ENCODE measurements around the gene APOL3. TPM values are rescaled to one million over a fixed set of nuclear protein-coding genes. Genes with fewer than 3 reads are reported as not detected.

APOL3 gene
- total RNA-seq, 1 donor from 2014 or later = not detected

DNA sequence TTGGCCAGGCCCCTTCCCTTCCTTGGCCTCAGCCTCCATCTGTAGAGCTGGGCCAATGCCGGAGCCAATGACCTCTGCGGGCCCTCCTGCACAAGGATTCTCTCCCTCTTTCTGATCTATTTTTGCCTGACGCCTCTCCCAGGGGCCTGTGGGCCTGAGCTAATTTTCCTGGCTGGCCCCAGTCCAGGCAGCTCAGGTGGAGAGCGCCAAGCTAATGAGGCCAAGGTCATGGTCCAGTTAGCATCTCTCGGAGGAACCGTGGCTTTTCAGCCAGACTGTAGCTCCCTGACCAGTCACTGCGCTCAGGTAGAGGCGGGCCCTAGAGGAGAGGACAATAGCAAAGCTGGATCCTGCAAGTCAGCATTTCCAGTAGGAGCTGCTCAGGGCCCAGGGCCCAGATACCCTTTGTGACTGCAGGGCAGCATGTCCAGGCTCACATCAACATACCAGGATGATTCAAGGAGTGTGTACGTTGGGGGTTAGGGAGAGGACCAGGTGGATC, 43.5 kb downstream of the APOL3 start:
- TF ChIP-seq, protein P1, sequence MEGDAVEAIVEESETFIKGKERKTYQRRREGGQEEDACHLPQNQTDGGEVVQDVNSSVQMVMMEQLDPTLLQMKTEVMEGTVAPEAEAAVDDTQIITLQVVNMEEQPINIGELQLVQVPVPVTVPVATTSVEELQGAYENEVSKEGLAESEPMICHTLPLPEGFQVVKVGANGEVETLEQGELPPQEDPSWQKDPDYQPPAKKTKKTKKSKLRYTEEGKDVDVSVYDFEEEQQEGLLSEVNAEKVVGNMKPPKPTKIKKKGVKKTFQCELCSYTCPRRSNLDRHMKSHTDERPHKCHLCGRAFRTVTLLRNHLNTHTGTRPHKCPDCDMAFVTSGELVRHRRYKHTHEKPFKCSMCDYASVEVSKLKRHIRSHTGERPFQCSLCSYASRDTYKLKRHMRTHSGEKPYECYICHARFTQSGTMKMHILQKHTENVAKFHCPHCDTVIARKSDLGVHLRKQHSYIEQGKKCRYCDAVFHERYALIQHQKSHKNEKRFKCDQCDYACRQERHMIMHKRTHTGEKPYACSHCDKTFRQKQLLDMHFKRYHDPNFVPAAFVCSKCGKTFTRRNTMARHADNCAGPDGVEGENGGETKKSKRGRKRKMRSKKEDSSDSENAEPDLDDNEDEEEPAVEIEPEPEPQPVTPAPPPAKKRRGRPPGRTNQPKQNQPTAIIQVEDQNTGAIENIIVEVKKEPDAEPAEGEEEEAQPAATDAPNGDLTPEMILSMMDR (conservative IDR thresholded peaks at IDR 0.05) = no peak
- DNase-seq (ENCODE audit: low read depth, low spot score) = no peak
- no peaks in the 10 kb centered on the region for H3K36me3 Mint-ChIP-seq (ENCODE audit: low read depth)
- H3K4me1 Mint-ChIP-seq = no peaks in the 10 kb centered on the region
- H3K27me3 Mint-ChIP-seq (ENCODE audit: low read depth) = no peaks in the 10 kb centered on the region
- H3K27ac Mint-ChIP-seq (ENCODE audit: unreplicated experiment) = no peak overlapping the region
- no peak overlapping the region for H3K4me3 Mint-ChIP-seq
- no peaks in the 10 kb centered on the region for H3K9me3 Mint-ChIP-seq

DNA sequence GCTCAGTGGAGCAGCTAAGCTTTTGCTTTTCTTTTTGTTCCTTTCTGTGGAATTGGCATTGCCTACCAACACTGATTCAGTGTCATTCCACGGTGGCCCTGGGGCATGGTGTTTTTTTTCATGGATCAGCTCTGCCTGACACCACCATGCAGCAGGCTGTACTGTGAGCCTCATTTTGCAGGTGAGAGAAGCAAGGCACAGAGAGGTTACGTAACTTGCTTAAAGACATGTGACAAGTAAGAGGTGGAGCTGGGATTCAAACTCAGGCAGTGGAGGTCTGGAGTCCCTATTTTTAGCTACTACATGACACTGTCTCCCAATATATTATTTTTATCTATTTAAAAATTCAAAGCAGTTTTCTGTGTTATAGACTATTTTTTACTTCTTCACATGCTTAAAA, 44.4 kb downstream of the APOL3 start:
- no peak overlapping the region for H3K27ac Mint-ChIP-seq (ENCODE audit: unreplicated experiment)
- H3K27me3 Mint-ChIP-seq (ENCODE audit: low read depth) = no peaks in the 10 kb centered on the region

DNA sequence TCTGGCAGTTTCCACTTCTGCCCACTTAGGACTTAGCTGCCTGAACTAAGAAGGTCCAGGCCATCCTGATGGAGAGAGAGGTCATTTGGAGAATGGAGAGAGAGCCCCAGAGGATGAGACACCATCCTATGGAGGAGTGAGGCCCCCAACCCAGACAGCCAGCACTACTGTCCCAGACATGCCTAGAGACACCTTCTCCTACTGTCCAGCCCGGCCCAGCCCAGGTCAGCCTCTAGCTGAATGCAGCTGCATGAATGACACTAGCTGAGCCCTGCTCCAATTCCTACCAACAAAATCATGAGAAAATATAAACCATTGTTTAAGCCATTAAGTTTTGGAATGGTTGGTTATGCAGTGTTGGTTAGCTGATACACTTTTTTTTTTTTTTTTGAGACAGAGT, 47.4 kb downstream of the APOL3 start:
- no peaks in the 10 kb centered on the region for H3K9me3 Mint-ChIP-seq
- H3K4me1 Mint-ChIP-seq = peaks cover 6% of the 10 kb centered on the region
- H3K4me3 Mint-ChIP-seq = no peak overlapping the region
- H3K36me3 Mint-ChIP-seq (ENCODE audit: low read depth) = no peaks in the 10 kb centered on the region
- H3K27me3 Mint-ChIP-seq (ENCODE audit: low read depth) = no peaks in the 10 kb centered on the region
- TF ChIP-seq, protein P1 (conservative IDR thresholded peaks at IDR 0.05) = no peak
- DNase-seq (ENCODE audit: low read depth, low spot score) = no peak
- H3K27ac Mint-ChIP-seq (ENCODE audit: unreplicated experiment) = no peak overlapping the region

More for the DNA sequence above, 44.4 kb downstream of the APOL3 start:
- TF ChIP-seq, protein P1 (conservative IDR thresholded peaks at IDR 0.05) = no peak
- Mint-ChIP-seq H3K36me3 (ENCODE audit: low read depth) (no peaks in the 10 kb centered on the region), H3K4me3 (no peak overlapping the region), H3K4me1 (no peaks in the 10 kb centered on the region), H3K9me3 (no peaks in the 10 kb centered on the region)
- DNase-seq (ENCODE audit: low read depth, low spot score) = no peak

DNA sequence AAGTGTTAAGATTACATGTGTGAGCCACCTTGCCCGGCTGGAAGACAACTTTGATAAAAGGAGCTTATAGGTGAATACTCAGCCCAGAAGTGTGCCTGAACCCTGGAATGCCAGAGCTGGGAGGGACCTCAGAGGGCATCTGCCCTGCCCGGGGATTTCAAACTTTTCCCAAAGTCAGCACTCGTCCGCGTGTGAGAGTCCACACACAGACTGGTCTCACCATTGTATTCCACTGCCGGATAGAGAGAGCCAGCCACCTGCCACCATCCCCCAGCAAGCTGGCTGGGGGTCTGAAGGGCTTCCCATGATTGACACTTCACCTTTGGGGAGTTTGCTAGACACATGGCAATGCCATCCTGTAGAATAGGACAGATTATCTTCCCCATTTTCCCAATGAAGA, 49.2 kb downstream of the APOL3 start:
- Mint-ChIP-seq H3K36me3 (ENCODE audit: low read depth) (no peaks in the 10 kb centered on the region), H3K27me3 (ENCODE audit: low read depth) (no peaks in the 10 kb centered on the region), H3K9me3 (no peaks in the 10 kb centered on the region), H3K4me3 (no peak overlapping the region), H3K27ac (ENCODE audit: unreplicated experiment) (no peak overlapping the region), H3K4me1 (peaks cover 6% of the 10 kb centered on the region)
- TF ChIP-seq, protein P1 (conservative IDR thresholded peaks at IDR 0.05) = no peak
- DNase-seq (ENCODE audit: low read depth, low spot score) = no peak

DNA sequence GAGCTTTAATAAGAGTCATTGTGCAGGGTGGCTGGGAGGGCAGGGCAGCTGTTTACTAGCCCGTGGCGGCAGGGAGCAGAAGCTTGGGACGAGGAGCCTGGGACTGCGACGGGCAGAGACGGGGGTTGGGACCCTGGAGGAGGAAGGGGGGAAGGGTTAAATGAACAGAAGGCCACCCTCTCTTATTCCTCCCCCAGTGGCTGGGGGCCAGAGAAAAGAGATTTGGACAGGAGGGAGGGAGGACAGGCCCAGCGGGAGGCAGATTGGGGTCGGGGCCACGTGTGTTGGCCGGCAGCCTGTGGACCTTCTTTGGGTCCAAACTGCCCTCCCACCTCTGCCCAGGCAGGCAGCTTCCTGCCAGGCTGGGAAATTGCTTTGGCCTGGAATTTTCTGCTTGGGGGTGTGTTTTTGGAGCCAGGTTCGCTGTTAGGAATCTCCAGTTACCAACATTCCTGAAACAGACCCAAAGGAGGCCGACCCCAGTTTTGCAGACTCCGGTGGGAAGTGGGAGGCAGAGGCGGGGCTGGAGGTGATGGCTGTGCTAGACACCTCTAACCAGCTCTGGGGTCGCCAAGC, 50.2 kb downstream of the APOL3 start:
- peak overlapping the region; percentile 84 for H3K27ac Mint-ChIP-seq (ENCODE audit: unreplicated experiment)

More for the DNA sequence above, 50.2 kb downstream of the APOL3 start:
- H3K4me1 Mint-ChIP-seq = peaks cover 6% of the 10 kb centered on the region
- no peaks in the 10 kb centered on the region for H3K36me3 Mint-ChIP-seq (ENCODE audit: low read depth)
- DNase-seq (ENCODE audit: low read depth, low spot score) = no peak
- H3K27me3 Mint-ChIP-seq (ENCODE audit: low read depth) = no peaks in the 10 kb centered on the region
- no peak overlapping the region for H3K4me3 Mint-ChIP-seq
- H3K9me3 Mint-ChIP-seq = no peaks in the 10 kb centered on the region
- TF ChIP-seq, protein P1 (conservative IDR thresholded peaks at IDR 0.05) = no peak

Data from neural crest cell (in vitro differentiated cells).